Upper lobe of right lung (tissue), 1 donor: ENCODE data around the gene HOXA10. TPM values are rescaled to one million over a fixed set of nuclear protein-coding genes. Genes with fewer than 3 reads are reported as not detected.

ENCODE experiments used
- ATAC-seq: fragments of 200-7000 bp; cut with Tn5 transposase; one replicate; pipeline ENCODE4 v1.9.1; 2020; ENCODE audit warnings: mild to moderate bottlenecking, moderate library complexity
- DNase-seq: peaks from one replicate; pipeline ENCODE4 v3.0.0-alpha.2; 2020
- H3K27ac ChIP-seq: fragments of 200-600 bp; one replicate; pipeline ENCODE4 v1.8.0; 2022
- H3K27me3 ChIP-seq: fragments of 200-600 bp; one replicate; pipeline ENCODE4 v1.8.0; 2022; ENCODE audit warnings: mild to moderate bottlenecking
- H3K36me3 ChIP-seq: fragments of 200-600 bp; one replicate; pipeline ENCODE4 v1.8.0; 2022
- H3K4me1 ChIP-seq: fragments of 200-600 bp; one replicate; pipeline ENCODE4 v1.8.0; 2022
- H3K4me3 ChIP-seq: fragments of 200-600 bp; one replicate; pipeline ENCODE4 v1.8.0; 2022; ENCODE audit warnings: mild to moderate bottlenecking
- H3K9me3 ChIP-seq: fragments of 200-600 bp; one replicate; pipeline ENCODE4 v1.8.0; 2022
- intact Hi-C: fragments of 100-400 bp; cut with DNase I; formaldehyde crosslinking; loops from one replicate; pipeline ENCODE4 v1.11.0; 2022
- total RNA-seq: library from RNA; stranded (reverse); fragmentation: NEBNext Ultra II Directional; extraction: Animal tissue kit (Norgen Biotek cat#: 25700); gene quantifications from one replicate; pipeline ENCODE4 v1.2.1, GENCODE V29; 2021
- TF ChIP-seq, protein P1 (sequence below): fragments of 200-600 bp; IDR thresholded peaks from one replicate; pipeline ENCODE4 v1.8.0; 2022; ENCODE audit warnings: antibody characterized with exemption
- donor health status: DM: no; HTN: yes; CAD: no; lungs with severe emphysema.

HOXA10 gene
- total RNA-seq, 1 donor from 2014 or later = 0.38 TPM

DNA sequence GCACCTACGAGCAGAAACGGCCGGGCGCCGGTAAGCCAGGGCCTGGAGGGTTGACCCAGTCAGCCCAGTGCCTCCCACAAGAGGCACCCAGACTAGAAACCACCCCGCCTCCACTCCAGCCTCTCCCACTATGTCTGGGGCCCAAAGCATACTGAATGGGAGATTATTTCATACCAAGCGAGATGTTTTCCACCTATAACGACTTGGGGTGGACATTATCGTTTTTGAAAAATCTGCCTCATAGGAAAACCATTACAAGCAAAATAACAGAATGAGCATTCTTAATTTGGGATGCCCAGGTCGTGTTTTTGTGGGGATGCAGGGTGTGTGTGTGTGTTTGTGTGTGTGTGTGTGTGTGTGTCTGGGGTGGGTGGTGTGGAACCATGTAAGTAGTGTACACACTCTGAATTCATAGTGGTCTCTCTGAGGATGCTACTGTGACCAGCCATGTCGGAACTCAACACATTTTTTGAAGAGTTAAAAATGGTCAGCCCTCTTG, 28.2 kb downstream of the HOXA10 start:
- Histone ChIP-seq H3K9me3 (no peaks in the 10 kb centered on the region), H3K4me1 (peaks cover 10% of the 10 kb centered on the region), H3K27me3 (peaks cover 61% of the 10 kb centered on the region), H3K36me3 (no peaks in the 10 kb centered on the region), H3K4me3 (peak overlapping the region; percentile 70), H3K27ac (peak overlapping the region; percentile 88)
- intact Hi-C loops = no loop called here
- DNase-seq (no peak), ATAC-seq (no peak)
- TF ChIP-seq, protein P1, sequence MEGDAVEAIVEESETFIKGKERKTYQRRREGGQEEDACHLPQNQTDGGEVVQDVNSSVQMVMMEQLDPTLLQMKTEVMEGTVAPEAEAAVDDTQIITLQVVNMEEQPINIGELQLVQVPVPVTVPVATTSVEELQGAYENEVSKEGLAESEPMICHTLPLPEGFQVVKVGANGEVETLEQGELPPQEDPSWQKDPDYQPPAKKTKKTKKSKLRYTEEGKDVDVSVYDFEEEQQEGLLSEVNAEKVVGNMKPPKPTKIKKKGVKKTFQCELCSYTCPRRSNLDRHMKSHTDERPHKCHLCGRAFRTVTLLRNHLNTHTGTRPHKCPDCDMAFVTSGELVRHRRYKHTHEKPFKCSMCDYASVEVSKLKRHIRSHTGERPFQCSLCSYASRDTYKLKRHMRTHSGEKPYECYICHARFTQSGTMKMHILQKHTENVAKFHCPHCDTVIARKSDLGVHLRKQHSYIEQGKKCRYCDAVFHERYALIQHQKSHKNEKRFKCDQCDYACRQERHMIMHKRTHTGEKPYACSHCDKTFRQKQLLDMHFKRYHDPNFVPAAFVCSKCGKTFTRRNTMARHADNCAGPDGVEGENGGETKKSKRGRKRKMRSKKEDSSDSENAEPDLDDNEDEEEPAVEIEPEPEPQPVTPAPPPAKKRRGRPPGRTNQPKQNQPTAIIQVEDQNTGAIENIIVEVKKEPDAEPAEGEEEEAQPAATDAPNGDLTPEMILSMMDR = no peak

DNA sequence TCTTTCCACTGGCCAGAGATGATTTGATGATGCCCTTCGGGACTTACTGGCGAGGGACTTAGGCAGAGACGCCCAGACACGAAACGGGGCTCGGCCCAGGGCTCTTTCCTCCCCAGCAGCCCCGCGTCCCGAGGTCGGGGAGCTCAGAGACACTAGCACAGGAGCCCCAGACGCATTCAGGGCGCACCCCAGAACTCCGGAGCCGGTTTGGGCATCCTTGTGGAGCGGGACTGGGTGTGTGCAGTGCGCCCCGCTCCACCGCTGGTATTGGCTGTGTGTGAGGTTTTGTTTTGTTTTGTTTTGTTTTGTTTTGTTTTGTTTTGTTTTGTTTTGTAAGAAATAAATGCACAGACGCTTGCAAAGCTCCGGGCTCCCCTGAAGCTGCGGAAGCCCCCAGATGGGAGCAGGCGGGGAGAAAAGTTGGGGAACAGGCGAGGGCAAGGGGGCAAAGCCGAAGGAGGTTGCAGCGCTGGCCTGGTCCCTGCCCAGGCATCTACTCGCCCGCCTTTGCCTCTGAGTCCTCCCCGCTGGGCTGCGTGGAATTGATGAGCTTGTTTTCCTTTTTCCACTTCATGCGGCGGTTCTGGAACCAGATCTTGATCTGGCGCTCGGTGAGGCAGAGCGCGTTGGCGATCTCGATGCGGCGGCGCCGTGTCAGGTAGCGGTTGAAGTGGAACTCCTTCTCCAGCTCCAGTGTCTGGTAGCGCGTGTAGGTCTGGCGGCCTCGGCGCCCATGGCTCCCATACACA, 28.8 kb downstream of the HOXA10 start:
- peak overlapping the region; percentile 88 for H3K27ac ChIP-seq
- intact Hi-C loops = no loop called here
- H3K4me3 ChIP-seq = peak overlapping the region; percentile 70
- TF ChIP-seq, protein P1 = no peak
- peaks cover 5% of the 10 kb centered on the region for H3K4me1 ChIP-seq
- H3K9me3 ChIP-seq = no peaks in the 10 kb centered on the region
- DNase-seq (no peak), ATAC-seq (no peak)
- H3K36me3 ChIP-seq = no peaks in the 10 kb centered on the region
- H3K27me3 ChIP-seq = peaks cover 58% of the 10 kb centered on the region

DNA sequence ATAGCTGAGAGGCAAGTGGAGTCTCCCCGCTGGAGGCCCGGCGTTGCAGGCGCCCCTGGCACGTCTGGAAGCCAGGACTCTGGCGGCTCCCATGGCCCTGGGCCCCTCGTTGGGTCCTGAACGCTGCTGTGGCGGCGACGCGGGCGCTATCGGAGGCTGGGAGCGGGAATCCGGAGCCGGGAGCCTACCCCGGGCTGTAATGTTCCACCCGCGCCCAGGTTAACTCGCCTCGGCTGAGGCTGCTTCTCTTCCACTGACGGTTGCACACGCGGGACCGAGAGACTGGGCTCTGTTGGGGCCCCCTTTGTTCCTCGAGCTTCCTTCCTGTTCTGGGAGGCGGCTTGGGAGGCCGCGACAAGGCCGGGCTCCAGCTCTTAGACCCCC, 29.3 kb downstream of the HOXA10 start:
- intact Hi-C loops = loop anchor here (5.0 kb wide), 1 partner anchor 47 kb away; the partner anchor contains the start of gene HOXA1
- H3K36me3 ChIP-seq = no peaks in the 10 kb centered on the region
- peak overlapping the region; percentile 88 for H3K27ac ChIP-seq
- H3K9me3 ChIP-seq = no peaks in the 10 kb centered on the region
- ATAC-seq (no peak), DNase-seq (no peak)
- TF ChIP-seq, protein P1 = no peak
- peaks cover 4% of the 10 kb centered on the region for H3K4me1 ChIP-seq
- peaks cover 53% of the 10 kb centered on the region for H3K27me3 ChIP-seq
- H3K4me3 ChIP-seq = peak overlapping the region; percentile 70

DNA sequence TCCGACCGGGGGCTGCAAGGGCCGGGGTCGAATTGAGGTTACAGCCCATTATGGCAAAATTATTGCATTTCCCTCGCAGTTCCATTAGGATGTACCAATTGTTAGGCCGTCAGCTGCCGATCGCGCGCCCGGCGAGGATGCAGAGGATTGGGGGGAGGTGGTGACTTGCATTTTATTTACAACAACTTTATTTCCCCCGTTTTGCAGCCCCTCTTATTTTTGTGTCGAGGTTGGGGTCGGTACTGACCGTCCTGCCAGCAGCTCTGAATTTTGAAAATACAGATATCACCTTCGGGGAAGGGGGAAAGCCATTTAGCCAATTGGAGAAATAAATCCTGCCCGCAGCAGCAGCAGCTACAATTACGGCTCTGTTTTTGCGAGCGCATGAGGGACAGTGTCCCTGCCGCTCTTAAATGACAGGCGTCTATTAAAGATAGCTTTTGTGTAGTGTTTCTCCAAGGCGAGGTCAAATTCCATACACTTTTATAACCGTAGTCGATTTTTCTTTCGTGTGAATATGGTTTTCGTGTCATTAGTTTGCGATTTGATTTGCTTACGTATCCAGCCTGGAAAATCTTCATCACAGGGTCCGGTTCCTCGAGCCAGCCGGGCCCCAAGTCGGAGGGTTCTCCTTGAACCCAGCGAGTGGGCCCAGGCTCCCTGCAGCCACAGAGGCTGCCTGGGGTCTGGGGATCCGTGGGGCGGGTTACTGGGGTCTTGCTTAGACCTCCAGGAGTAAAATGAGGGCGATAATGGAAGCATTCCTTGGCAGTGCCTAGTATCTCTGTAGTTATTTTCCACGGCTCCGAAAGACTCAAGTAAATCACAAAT, 30.0 kb downstream of the HOXA10 start:
- H3K9me3 ChIP-seq = no peaks in the 10 kb centered on the region
- intact Hi-C loops = loop anchor here (5.0 kb wide), 1 partner anchor 47 kb away; the partner anchor contains the start of gene HOXA1
- H3K4me1 ChIP-seq = peaks cover 4% of the 10 kb centered on the region
- TF ChIP-seq, protein P1 = no peak
- H3K27ac ChIP-seq = peak overlapping the region; percentile 88
- DNase-seq (no peak), ATAC-seq (no peak)
- peak overlapping the region; percentile 70 for H3K4me3 ChIP-seq
- H3K27me3 ChIP-seq = peaks cover 48% of the 10 kb centered on the region
- H3K36me3 ChIP-seq = no peaks in the 10 kb centered on the region

DNA sequence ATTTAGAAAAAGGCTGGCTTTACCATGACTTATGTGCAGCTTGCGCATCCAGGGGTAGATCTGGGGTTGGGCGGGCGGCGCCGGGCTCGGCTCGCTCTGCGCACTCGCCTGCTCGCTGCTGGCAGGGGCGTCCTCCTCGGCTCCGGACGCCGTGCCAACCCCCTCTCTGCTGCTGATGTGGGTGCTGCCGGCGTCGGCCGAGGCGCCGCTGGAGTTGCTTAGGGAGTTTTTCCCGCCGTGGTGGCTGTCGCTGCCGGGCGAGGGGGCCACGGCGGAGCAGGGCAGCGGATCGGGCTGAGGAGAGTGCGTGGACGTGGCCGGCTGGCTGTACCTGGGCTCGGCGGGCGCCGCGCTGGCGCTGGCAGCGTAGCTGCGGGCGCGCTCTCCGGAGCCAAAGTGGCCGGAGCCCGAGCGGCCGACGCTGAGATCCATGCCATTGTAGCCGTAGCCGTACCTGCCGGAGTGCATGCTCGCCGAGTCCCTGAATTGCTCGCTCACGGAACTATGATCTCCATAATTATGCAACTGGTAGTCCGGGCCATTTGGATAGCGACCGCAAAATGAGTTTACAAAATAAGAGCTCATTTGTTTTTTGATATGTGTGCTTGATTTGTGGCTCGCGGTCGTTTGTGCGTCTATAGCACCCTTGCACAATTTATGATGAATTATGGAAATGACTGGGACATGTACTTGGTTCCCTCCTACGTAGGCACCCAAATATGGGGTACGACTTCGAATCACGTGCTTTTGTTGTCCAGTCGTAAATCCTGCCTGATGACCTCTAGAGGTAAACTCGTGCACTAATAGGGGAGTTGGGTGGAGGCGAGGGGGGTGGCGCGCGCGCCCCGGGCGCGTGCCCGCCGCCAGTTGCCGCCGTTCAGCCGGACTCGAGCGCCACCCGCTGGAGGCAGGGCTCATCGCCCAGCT, 30.8 kb downstream of the HOXA10 start, which contains the start of gene HOXA5:
HOXA5 (minus strand) TSS at position 659 of the 927 bp plus-strand sequence; CDS start at position 585, 74 bp downstream.
- ATAC-seq = peak; percentile 83
- peak within 1 kb of the TSS; percentile 70 for H3K4me3 ChIP-seq
- no peaks in the 10 kb centered on the region for H3K36me3 ChIP-seq
- intact Hi-C loops = loop anchor here (5.0 kb wide), 1 partner anchor 46 kb away; the partner anchor contains the start of gene HOXA1
- H3K9me3 ChIP-seq = no peaks in the 10 kb centered on the region
- TF ChIP-seq, protein P1 = peak; percentile 80
- H3K27me3 ChIP-seq = peaks cover 41% of the 10 kb centered on the region
- peak; percentile 77 for DNase-seq
- peak within 1 kb of the TSS; percentile 96 for H3K27ac ChIP-seq
- H3K4me1 ChIP-seq = peaks cover 5% of the 10 kb centered on the region
